OCI-LY7 (cell line): ENCODE data around the gene LATS2. TPM values are rescaled to one million over a fixed set of nuclear protein-coding genes. Genes with fewer than 3 reads are reported as not detected.

ENCODE experiments used
- BruUV-seq: library from RNA; stranded (reverse); fragments of 400-500 nt; replicated peaks from 2 replicates; lab custom pipeline; 2021; lab: Mats Ljungman, UMichigan
- CTCF ChIA-PET: fragments of 300-600 bp; sonication (Branson Sonifier 250); formaldehyde crosslinking; loops from one replicate; lab custom pipeline; 2022; ENCODE audit warnings: antibody characterized with exemption; ENCODE audit not compliant: unreplicated experiment; lab: Charles Lee
- POLR2A ChIA-PET: fragments of 300-600 bp; sonication (Branson Sonifier 250); formaldehyde crosslinking; loops from one replicate; lab custom pipeline; 2022; ENCODE audit warnings: antibody characterized with exemption; lab: Charles Lee
- DNase-seq: peaks from one replicate; pipeline ENCODE4 v3.0.0-alpha.2; 2015; ENCODE audit warnings: low spot score
- H2AFZ ChIP-seq: fragments of 200-600 bp; sonication (generic), shearing (Covaris generic); 2 replicates; pipeline ENCODE4 v1.6.1; 2014; ENCODE audit warnings: mild to moderate bottlenecking, antibody characterized with exemption, low read length, moderate library complexity
- H3K27ac ChIP-seq: fragments of 200-600 bp; sonication (generic); 2 replicates; pipeline ENCODE4 v1.5.1; 2014; ENCODE audit warnings: mixed run types, low read depth, mild to moderate bottlenecking, moderate library complexity, low read length, inconsistent platforms; ENCODE audit not compliant: poor library complexity, severe bottlenecking
- H3K36me3 ChIP-seq: fragments of 200-600 bp; sonication (generic); 2 replicates; pipeline ENCODE4 v1.6.1; 2014; ENCODE audit warnings: mild to moderate bottlenecking, antibody characterized with exemption, low read length, moderate library complexity, mixed read lengths; ENCODE audit not compliant: insufficient read depth
- H3K4me1 ChIP-seq: fragments of 200-600 bp; sonication (generic); 2 replicates; pipeline ENCODE4 v1.5.1; 2014; ENCODE audit warnings: mild to moderate bottlenecking, low read length; ENCODE audit not compliant: insufficient read depth, poor library complexity, severe bottlenecking
- H3K4me2 ChIP-seq: fragments of 200-600 bp; sonication (generic); 2 replicates; pipeline ENCODE4 v1.6.1; 2014; ENCODE audit warnings: mild to moderate bottlenecking, low read length
- H3K4me3 ChIP-seq: fragments of 200-600 bp; sonication (generic); 2 replicates; pipeline ENCODE4 v1.5.1; 2014; ENCODE audit warnings: mild to moderate bottlenecking, low read depth, low read length; ENCODE audit not compliant: poor library complexity, severe bottlenecking
- H3K79me2 ChIP-seq: fragments of 200-600 bp; sonication (generic); 2 replicates; pipeline ENCODE4 v1.6.1; 2016; ENCODE audit warnings: low read depth, mild to moderate bottlenecking, low read length, moderate library complexity, mixed read lengths; ENCODE audit not compliant: insufficient read depth
- H3K9me2 ChIP-seq: fragments of 200-600 bp; sonication (generic); 2 replicates; pipeline ENCODE4 v1.6.1; 2016; ENCODE audit warnings: mild to moderate bottlenecking, low read length, mixed read lengths; ENCODE audit not compliant: insufficient read depth
- H3K9me3 ChIP-seq: fragments of 200-600 bp; sonication (generic); 2 replicates; pipeline ENCODE4 v1.6.1; 2014; ENCODE audit warnings: mild to moderate bottlenecking, mixed run types, low read length, mixed read lengths
- H4K20me1 ChIP-seq: fragments of 200-600 bp; sonication (generic); 2 replicates; pipeline ENCODE4 v1.6.1; 2014; ENCODE audit warnings: mild to moderate bottlenecking, antibody characterized with exemption, low read length, moderate library complexity, mixed read lengths; ENCODE audit not compliant: insufficient read depth
- CTCF ChIP-seq: fragments of 200-600 bp; sonication (generic); conservative IDR thresholded peaks from 2 replicates; pipeline ENCODE4 v1.5.1; 2014; ENCODE audit warnings: mild to moderate bottlenecking, antibody characterized with exemption, low read length, moderate library complexity, mixed read lengths
- EZH2phosphoT487 ChIP-seq: fragments of 200-600 bp; sonication (generic); IDR thresholded peaks from 2 replicates; pipeline ENCODE4 v1.6.1; 2018; ENCODE audit warnings: low read depth, borderline replicate concordance, mild to moderate bottlenecking, mixed run types, antibody characterized with exemption, low read length, moderate library complexity, mixed read lengths
- intact Hi-C: fragments of 100-400 bp; cut with micrococcal nuclease; formaldehyde crosslinking; loops from one replicate; pipeline ENCODE4 v1.10.0; 2022; ENCODE audit not compliant: unreplicated experiment
- total RNA-seq, 2 experiments: library from RNA; depleted of rRNA in 1 of 2; stranded (reverse); fragments of >200 nt in 1 of 2; shearing (Covaris generic) in 1 of 2; gene quantifications; 2 replicates each; pipeline ENCODE4 v1.2.3, GENCODE V29; 2014 to 2022

The LATS2 gene
- total RNA-seq, 2 experiments from 2014 or later = 0.19 to 1.3 TPM

DNA sequence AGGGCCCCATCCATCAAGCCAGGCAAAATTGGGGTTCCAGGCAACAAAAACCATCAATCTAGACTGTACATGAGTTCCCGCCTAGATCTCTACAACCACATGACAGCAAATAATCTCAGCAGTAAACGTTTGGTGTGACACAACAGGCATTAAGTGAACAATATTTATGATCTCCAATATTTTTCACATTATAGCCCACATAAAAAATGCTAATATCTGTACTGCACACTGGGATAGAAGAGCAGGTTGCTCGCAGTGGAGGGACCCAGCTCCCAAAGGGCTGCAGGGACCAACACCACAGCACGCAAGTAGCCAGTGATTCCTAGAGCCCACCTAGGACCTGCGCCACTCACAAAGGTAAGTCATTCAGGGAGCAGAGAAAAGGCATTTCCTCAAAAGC, 25.9 kb downstream of the LATS2 start:
- Histone ChIP-seq H3K79me2 (no peaks in the 10 kb centered on the region), H3K4me1 (peaks cover 11% of the 10 kb centered on the region), H3K4me2 (no peak overlapping the region), H2AFZ (no peak overlapping the region), H4K20me1 (no peaks in the 10 kb centered on the region), H3K9me3 (no peaks in the 10 kb centered on the region), H3K27ac (no peak overlapping the region), H3K4me3 (no peak overlapping the region), H3K9me2 (no peaks in the 10 kb centered on the region), H3K36me3 (no peaks in the 10 kb centered on the region)
- TF ChIP-seq EZH2phosphoT487 = no peak
- no peak for TF ChIP-seq CTCF
- intact Hi-C loops = no loop called here
- ChIA-PET CTCF (no interaction called here), POLR2A (no interaction called here)
- no peak for DNase-seq
- BruUV-seq = no TSS peak

DNA sequence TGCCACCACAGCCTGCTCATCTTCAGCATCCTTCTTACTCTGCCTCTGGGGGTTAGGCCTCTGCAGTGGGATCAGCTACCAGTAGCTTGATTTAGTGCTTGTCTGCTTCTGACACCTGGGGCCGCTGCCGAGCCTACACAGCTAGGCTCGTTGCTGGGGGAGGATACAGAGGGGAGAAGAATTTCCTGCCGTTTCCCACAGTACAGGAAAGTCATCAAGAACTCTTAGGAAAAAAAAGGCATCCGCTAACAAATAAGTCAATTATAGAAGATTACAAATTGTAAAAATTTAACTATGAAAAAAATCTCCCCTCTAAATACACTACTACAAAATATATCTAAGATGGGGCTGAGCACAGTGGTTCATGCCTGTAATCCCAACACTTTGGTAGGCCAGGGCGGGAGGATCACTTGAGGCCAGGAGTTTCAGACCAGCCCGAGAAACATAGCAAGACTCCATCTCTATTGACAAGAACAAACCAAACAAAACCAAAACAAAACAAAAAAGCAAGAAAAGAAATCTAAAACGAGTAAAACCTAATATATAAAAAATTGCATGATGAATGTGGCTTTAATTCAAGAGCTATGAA, 26.7 kb downstream of the LATS2 start:
- no peaks in the 10 kb centered on the region for H4K20me1 ChIP-seq
- H3K9me2 ChIP-seq = no peaks in the 10 kb centered on the region
- POLR2A ChIA-PET = interaction anchor here (1.1 kb wide), 1 partner anchor 17 kb away, joined by 3 read pairs; no protein-coding TSS in a partner anchor
- H2AFZ ChIP-seq = no peak overlapping the region
- H3K4me3 ChIP-seq = no peak overlapping the region
- BruUV-seq = no TSS peak
- no peak overlapping the region for H3K27ac ChIP-seq
- no peaks in the 10 kb centered on the region for H3K79me2 ChIP-seq
- peaks cover 10% of the 10 kb centered on the region for H3K4me1 ChIP-seq
- DNase-seq = no peak
- intact Hi-C loops = no loop called here
- CTCF ChIA-PET = no interaction called here
- no peaks in the 10 kb centered on the region for H3K9me3 ChIP-seq
- no peak for TF ChIP-seq CTCF
- no peaks in the 10 kb centered on the region for H3K36me3 ChIP-seq
- no peak overlapping the region for H3K4me2 ChIP-seq

- no peak for DNase-seq
- no peaks in the 10 kb centered on the region for H3K79me2 ChIP-seq
- POLR2A ChIA-PET = interaction anchor here (0.6 to 1.1 kb wide), 2 partner anchors 17 to 28 kb away, joined by 3 read pairs; no protein-coding TSS in a partner anchor
- no peaks in the 10 kb centered on the region for H3K9me2 ChIP-seq
- intact Hi-C loops = no loop called here
- TF ChIP-seq EZH2phosphoT487 (no peak), CTCF (no peak)
- no peaks in the 10 kb centered on the region for H3K9me3 ChIP-seq
- H2AFZ ChIP-seq = no peak overlapping the region
- H3K4me2 ChIP-seq = no peak overlapping the region
- no peak overlapping the region for H3K4me3 ChIP-seq
- peaks cover 3% of the 10 kb centered on the region for H3K4me1 ChIP-seq
- CTCF ChIA-PET = no interaction called here
- H4K20me1 ChIP-seq = no peaks in the 10 kb centered on the region
- H3K36me3 ChIP-seq = no peaks in the 10 kb centered on the region
- H3K27ac ChIP-seq = no peak overlapping the region
- BruUV-seq = no TSS peak
These were observed 27.4 kb downstream of the LATS2 start for GRCh38 chr13:21033856-21034602.
